Measurements from ENCODE around the gene SHFL.

SHFL gene

DNA sequence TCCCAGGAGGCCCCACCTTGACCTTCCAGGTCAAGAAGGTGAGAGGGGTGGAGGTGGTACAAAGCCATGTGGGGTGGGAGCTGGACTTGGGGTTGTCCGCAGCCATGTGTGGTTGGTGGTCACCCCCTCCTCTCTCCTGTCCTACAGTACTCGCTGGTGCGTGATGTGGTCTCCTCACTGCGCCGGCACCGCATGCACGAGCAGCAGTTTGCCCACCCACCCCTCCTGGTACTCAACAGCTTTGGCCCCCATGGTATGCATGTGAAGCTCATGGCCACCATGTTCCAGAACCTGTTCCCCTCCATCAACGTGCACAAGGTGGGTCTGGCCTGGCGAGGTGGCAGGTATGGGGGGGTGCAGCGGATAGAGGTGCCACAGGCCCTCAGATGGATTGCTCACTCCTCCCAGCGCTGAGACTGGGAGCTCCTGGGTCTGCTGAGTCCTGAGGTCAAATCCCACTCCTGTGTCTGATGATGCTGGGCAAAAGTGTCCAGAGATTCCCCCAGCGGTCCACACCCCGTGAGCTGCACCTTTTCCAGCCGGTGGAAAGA lies 21.8 kb downstream of the SHFL start:
- DNase-seq (ENCODE audit: low read depth in 2 of 3, low spot score in 1 of 3), result no peak

DNA sequence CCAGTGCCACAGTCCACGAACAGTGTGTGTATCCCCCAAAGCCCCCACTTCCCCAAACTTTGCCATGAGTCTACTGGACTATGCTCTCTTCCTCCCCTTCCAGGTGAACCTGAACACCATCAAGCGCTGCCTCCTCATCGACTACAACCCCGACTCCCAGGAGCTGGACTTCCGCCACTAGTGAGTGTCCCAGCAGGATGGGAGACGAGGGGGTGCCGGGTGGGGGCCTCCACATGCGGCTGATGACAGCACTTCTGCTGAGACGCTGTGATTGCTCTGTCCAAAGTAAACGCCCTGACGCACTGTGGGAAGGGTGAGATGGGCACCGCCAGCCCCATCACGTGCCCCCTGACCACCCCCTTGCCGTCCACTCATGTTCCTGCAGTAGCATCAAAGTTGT lies 23.4 kb downstream of the SHFL start:
- DNase-seq (ENCODE audit: low read depth in 2 of 3, low spot score in 1 of 3), result no peak

DNA sequence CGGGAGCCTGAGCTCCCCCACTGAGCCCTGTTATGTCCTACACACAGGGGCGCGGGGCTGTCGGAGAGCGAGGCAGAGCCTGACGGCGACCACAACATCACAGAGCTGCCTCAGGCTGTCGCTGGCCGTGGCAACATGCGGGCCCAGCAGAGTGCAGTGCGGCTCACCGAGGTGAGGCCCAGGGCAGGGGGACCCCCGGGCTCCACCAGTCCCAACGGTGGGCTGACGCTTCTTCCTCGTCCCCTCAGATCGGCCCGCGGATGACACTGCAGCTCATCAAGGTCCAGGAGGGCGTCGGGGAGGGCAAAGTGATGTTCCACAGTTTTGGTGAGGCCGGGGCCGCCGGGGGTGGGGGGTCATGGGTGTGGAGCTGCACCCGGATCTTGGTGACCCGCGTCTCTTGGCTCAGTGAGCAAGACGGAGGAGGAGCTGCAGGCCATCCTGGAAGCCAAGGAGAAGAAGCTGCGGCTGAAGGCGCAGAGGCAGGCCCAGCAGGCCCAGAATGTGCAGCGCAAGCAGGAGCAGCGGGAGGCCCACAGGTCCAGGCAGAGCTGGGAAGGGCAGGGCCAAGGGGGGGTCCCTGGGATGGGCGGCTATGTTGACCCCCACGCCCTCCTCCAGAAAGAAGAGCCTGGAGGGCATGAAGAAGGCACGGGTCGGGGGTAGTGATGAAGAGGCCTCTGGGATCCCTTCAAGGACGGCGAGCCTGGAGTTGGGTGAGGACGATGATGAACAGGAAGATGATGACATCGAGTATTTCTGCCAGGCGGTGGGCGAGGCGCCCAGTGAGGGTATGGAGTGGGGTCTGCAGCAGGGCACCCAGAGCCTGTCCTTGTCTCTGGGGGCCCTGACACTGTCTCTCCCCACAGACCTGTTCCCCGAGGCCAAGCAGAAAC lies 24.2 kb downstream of the SHFL start:
- no peak for DNase-seq (ENCODE audit: low read depth in 2 of 3, low spot score in 1 of 3)

DNA sequence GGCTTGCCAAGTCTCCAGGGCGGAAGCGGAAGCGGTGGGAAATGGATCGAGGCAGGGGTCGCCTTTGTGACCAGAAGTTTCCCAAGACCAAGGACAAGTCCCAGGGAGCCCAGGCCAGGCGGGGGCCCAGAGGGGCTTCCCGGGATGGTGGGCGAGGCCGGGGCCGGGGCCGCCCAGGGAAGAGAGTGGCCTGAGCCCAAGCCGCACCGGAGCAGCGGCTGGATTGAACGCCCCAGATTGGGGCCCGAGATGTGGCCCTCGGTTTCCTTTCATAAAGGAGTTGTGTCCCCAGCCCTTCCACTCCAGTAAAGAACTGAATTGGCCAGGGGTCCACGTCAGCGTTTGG lies 24.8 kb downstream of the SHFL start:
- no peak for DNase-seq (ENCODE audit: low read depth in 2 of 3, low spot score in 1 of 3)

DNA sequence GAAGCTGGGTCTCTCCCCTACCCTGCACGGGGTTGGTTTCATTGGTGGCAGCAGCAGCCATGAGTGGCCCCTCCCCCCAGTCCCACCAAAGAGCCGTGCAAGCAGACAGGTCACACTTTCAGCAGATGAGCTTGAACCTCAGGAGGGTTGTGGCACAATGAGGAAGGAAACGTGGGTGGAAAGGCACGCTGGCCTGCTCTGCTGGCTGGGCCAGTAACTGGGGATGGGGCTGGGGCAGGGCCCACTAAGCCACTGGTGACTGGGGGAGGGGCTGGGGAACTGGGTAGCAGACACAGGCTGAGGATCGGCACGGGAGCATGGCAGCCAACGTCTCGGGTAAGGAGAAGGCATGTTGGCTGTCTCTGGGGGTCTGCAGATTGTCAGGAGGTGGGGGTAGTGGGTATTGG lies 25.3 kb downstream of the SHFL start, which contains the start of gene P2RY11:
Gene P2RY11 (plus strand): TSS at position 289 of the 407 bp plus-strand sequence. CDS start 29 bp downstream, at position 318.
- peak; percentile 40 to 62 (median 60) for DNase-seq (ENCODE audit: low read depth in 2 of 3, low spot score in 1 of 3)

DNA sequence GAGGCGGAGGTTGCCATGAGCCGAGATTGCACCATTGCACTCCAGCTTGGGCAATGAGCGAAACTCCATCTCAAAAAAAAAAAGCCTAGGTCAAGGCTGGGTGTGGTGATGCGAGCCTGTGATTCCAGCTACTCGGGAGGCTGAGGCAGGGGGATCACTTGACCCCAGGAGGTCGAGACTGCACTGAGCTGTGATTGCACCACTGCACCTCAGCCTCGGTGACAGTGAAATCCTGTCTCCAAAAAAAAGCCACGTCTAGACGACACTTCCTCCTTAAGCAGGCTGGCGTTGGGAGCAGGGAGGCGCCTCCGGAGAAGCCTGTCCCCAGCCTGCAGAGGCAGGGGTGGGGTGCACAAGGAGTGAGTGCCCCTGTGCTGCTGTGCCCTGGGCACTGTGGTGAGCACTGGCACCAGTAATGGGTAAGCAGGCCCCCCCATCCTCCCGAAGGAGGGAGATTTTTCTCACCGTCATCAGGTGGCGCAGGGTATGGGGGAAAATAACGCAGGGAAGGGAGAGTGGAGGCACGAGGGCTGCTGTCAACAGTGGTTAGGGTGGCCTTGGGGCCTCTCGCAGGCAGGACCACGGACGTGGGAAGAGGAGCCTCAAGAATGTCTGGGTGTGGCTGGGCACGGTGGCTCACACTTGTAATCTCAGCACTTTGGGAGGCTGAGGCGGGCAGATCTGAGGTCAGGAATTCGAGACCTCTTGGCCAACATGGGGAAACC lies 26.1 kb downstream of the SHFL start:
- peak; percentile 59 to 69 (median 61) for DNase-seq (ENCODE audit: low read depth in 2 of 3, low spot score in 1 of 3)

DNA sequence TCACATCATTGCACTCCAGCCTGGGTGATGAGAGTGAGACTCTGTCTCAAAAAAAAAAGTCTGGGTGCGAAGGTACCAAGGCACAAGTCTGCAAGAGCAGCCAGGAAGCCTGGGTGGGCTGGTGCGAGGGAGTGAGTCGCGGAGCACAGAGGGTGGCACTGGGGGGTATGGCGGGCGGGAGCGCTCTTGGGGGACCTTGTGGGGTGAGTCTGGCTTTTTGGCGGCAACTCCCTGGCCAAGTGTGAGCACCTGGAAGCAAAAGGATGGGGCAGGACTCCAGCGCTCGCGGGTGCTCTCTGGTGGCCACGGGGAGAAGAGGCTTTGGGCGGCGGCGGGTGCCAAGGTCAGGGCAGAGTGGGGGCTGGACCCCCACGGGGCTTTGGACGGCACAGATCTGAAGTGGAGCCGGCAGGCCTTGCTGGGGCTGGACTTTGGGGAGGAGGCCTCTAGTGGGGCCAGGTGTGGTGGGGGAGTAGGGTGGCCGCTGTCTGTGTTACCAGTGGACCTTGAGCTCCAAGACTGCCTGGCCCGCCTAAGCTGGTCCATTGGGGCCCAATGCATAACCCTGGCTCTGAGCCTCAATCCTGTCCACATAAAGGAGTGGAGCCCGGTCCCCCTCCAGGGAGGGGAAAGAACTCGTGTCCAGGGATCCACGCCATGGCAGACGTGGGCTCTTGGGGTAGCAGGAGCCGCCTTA lies 26.9 kb downstream of the SHFL start:
- DNase-seq (ENCODE audit: low read depth in 2 of 3, low spot score in 1 of 3), result peak; percentile 62 to 70 (median 68)

DNA sequence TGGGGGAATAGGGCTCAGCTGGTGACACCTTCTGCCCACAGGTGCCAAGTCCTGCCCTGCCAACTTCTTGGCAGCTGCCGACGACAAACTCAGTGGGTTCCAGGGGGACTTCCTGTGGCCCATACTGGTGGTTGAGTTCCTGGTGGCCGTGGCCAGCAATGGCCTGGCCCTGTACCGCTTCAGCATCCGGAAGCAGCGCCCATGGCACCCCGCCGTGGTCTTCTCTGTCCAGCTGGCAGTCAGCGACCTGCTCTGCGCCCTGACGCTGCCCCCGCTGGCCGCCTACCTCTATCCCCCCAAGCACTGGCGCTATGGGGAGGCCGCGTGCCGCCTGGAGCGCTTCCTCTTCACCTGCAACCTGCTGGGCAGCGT lies 27.5 kb downstream of the SHFL start:
- DNase-seq (ENCODE audit: low read depth in 2 of 3, low spot score in 1 of 3), result no peak

DNA sequence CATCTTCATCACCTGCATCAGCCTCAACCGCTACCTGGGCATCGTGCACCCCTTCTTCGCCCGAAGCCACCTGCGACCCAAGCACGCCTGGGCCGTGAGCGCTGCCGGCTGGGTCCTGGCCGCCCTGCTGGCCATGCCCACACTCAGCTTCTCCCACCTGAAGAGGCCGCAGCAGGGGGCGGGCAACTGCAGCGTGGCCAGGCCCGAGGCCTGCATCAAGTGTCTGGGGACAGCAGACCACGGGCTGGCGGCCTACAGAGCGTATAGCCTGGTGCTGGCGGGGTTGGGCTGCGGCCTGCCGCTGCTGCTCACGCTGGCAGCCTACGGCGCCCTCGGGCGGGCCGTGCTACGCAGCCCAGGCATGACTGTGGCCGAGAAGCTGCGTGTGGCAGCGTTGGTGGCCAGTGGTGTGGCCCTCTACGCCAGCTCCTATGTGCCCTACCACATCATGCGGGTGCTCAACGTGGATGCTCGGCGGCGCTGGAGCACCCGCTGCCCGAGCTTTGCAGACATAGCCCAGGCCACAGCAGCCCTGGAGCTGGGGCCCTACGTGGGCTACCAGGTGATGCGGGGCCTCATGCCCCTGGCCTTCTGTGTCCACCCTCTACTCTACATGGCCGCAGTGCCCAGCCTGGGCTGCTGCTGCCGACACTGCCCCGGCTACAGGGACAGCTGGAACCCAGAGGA lies 28.0 kb downstream of the SHFL start:
- no peak for DNase-seq (ENCODE audit: low read depth in 2 of 3, low spot score in 1 of 3)

DNA sequence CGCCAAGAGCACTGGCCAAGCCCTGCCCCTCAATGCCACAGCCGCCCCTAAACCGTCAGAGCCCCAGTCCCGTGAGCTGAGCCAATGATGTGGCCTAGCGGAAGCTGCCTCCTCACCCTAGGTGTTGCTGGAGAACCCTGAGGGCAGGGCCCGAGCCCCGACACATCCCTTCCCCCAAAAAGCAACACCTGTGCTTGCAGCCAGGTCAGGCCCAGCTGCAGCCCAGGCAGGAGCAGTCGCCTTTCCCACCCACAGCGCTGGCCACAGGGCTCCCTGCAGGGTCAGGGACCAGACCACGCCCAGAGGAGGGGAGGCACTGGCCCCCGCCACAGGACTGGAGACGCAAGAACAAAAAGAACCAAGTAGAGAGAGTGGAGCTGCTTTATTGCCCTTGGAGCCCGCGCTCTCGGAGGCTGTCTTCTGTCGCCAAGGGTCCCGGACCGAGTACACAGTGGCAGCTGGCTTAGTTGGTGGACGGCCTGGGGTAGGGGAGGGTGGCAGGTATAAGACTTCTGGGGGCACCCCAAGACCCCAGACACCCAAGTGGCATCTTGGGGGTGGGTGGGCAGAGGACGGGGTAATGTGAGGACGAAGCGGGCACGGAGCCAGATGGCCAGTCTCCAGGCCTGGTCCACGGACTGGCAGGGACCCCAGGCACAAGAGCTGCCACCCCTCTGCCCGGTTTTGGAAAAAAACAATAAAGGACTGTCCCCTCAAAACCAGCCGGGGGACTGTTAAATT lies 28.7 kb downstream of the SHFL start:
- no peak for DNase-seq (ENCODE audit: low read depth in 2 of 3, low spot score in 1 of 3)

DNA sequence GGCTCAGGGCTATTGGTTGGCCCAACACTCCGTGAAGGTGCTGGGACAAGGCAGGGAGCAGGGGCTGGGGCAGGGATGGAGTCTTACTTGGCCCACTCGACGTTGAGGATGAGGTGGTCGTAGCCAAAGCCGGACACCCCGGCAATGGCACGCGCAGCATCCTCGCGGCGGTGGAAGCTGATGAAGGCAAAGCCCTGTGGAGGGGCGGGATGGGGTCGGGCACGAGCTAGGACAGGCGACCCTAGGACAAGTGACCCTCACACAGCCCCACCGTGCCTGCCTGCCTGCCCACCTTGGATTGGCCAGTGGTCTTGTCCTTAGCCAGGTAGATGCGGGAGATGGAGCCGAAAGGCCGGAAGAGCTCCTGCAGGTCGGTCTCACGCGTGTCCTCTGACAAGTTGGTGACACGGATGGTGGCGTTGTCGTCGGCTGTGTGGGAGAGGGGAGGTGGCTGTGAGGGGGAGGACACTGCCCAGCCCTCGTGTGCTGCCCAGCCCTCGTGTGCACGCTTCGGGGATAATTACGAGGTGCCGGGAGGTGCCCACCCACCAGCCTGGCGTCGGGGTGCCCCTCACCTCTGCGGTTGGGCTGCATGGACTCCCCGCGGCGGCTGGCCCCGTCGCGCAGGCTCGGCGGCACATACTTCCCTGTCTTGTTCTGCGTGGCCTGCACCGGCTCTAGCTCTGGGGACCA lies 29.4 kb downstream of the SHFL start:
- no peak for DNase-seq (ENCODE audit: low read depth in 2 of 3, low spot score in 1 of 3)

DNA sequence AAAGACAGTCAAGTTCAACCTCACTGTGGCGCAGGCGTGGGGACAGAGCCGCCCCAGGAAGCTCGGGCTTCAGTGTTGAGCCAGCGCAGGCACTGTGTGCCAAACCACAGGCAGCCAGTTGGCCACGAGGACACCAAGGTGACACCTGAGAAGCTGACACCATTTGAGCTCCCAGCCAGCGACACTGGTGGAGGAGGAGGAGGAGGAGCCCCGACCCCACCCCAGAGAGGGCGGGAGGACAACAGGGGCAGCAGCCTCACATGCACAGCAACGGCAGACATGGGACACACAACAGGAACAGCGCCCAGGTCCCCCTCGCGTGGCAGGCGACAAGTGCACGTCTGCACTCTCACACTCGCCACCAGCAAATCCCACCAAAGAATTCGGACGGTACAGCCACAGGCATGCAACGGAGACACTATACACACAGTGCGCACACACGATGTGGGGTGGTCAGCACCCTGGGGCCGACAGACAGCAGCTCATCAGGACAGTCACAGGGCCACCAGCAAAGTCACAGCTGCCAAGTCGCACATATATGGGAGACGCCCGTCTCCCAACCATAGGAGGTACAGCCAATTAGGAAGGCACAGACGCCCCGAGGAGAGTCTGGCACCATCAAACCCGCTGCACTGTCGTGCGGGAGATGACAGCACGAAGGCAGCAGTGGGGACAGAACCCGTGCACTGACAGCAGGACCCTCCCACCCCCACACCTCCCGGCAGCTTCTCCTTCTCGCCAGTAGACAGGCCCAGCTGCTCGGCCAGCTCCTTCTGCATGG lies 30.2 kb downstream of the SHFL start:
- no peak for DNase-seq (ENCODE audit: low read depth in 2 of 3, low spot score in 1 of 3)

DNA sequence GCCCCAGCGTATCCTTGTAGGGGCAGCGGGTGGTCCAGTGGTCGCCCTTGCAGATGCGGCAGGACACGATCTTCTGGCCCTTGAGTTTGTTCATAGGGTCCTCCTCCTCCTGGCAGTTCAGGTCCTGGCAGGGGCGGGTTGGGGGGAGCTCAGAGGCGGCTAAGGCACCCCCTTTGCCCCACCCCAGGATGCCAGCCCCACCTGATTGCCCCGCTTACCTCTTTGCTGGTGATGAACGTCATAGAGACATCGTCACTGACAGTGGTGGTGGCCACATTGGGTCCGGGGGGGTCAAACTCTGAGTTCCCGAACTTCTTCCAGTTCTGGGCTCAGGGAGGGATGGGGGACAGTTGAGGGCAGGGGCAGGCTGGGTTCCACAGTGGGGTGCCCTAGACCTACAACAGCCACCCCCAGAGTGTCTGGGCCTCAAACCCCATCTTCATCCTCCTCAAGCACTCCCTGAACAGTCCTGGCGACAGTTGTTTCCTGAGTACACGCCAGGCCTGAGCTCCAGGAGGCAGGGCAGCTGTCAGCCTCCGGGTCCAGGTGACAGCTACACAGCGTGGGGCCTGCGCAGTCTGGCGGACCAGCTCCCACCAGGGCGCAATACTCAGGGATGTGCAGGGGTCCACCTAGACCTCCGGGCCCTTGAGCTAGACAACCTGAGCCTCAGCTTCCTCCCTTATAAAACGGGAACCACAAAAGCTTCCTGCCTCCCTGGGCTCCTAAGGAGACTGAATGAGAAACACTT lies 30.9 kb downstream of the SHFL start:
- no peak for DNase-seq (ENCODE audit: low read depth in 2 of 3, low spot score in 1 of 3)

DNA sequence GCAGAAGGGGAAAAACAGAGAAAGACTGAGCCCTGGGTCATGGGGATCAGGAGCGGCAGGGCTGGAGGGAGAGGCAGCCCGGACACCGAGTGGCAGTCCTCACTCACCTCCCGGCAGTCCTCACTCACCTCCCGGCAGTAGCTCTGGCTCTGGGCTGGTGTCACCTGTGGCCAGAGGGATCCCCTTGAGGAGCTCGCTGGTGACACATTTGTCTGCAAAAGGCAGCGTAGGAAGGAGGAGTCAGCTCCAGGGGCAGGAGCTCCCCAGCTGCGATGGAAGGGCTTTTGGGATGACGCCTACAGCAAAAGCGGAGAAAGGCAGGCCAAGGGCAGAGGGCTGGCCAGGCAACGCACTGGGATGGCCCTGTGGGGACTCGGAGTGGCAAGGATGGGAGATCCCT lies 32.8 kb downstream of the SHFL start:
- no peak for DNase-seq (ENCODE audit: low read depth in 2 of 3, low spot score in 1 of 3)

DNA sequence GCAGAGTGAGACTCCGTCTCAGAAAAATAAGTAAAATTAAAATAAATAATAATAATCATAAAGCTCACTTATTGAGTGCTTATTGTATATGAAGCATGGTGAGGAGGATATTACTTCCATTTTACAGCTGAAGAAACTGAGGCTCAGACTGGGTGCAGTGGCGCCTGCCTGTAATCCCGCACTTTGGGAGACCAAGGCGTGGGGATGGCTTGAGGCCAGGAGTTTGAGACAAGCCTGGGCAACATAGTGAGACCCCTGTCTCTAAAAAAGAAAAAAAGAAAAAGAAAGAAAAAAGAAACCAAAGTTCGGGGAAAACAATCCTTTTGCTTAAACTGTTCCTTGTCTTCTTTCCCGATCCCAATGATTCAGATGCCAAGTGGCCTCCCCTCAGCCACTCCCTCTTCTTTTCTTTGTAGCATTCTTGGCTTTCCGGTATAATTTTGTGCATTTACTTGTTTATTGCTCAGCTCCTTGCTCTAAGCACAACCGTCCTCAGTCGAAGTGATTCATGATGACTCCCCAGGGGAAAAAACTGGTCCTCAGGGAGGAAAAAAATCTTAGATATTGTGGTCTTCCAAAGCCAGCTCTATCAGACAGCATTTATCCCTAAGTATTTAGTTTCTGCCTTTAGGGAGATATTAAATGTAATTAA lies 34.5 kb downstream of the SHFL start:
- no peak for DNase-seq (ENCODE audit: low read depth in 2 of 3, low spot score in 1 of 3)

DNA sequence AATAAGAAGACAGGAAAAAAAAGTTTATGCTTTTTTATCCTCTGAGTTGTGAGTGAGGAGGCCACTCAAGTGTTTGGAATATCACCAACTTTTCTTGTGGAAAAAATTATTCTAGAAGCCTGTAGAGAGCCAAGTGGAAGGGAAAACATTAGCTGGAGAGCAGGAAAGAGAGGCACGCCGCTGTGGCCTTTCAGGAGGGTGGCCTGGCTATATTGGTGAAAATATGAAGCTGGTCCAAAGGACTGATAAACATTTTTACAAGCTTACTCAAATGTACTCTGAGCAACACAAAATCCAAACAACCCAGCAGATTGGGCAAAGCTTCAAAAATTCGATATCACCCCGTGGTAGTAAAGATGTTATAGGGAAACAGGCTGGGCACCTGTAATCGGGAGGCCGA lies 35.9 kb downstream of the SHFL start:
- DNase-seq (ENCODE audit: low read depth in 2 of 3, low spot score in 1 of 3), result no peak

DNA sequence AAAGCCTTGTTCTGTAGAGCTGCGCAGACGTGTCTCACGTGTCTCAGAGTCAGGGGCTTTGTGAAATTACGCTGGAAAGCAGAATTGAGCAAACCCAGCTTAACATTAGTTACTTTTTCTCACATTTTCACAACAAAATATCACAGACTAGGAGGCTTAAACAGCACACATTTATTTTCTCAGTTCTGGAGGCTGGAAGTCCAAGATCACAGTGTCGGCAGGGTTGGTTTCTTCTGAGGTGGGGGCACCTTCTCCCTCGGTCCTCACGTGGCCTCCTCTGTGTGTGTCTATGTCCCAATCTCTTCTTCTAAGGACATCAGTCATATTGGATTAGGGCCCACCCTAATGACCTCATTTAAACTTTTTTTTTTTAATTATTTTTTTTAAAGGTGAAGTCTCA lies 38.3 kb downstream of the SHFL start:
- DNase-seq (ENCODE audit: low read depth in 2 of 3, low spot score in 1 of 3), result no peak

DNA sequence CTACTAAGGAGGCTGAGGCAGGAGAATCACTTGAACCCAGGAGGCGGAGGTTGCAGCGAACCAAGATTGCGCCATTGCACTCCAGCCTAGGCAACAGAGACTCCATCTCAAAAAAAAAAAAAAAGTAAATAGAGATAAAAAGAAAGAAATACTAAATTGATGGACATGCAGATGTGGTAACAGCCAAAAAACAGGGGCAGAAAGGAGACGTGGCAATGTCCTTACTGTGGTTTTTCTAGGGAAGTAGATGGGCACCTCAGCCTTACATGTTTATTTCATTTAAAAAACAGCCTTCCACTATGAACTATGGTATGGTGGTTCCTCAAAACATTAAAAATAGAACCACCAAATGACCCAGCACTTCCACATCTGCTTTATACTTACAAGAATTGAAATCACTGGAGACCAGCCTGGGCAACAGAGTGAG lies 40.1 kb downstream of the SHFL start:
- DNase-seq (ENCODE audit: low read depth in 2 of 3, low spot score in 1 of 3), result no peak
